ENCODE measurements around the gene GALNT4.
A peak's percentile ranks its signal among the peaks of the same experiment; 100 is the strongest.

Gene GALNT4

GRCh38 chr12:89479982-89480381 is 44.6 kb downstream of the GALNT4 start:
- no peaks in the 10 kb centered on the region for H3K27me3 ChIP-seq (ENCODE audit: insufficient read depth, low read length, poor library complexity, severe bottlenecking)
- H3K9me3 ChIP-seq (ENCODE audit: insufficient read depth, low read depth, low read length), result no peaks in the 10 kb centered on the region
- no peaks in the 10 kb centered on the region for H3K79me2 ChIP-seq (ENCODE audit: insufficient read depth, low read length)
- H3K36me3 ChIP-seq (ENCODE audit: insufficient read depth, low read length), result no peaks in the 10 kb centered on the region; the same call in 1 of the 2 replicates
- no peak overlapping the region for H3K4me3 ChIP-seq (ENCODE audit: low read length, poor library complexity, severe bottlenecking)
- no peaks in the 10 kb centered on the region for H3F3A ChIP-seq (ENCODE audit: low read depth)
- H2AFZ ChIP-seq (ENCODE audit: low read length), result no peak overlapping the region
- H4K20me1 ChIP-seq (ENCODE audit: insufficient read depth, low read length, poor library complexity, severe bottlenecking), result no peaks in the 10 kb centered on the region
- no peak for TF ChIP-seq EZH2phosphoT487 (IDR thresholded peaks at IDR 0.05; ENCODE audit: borderline replicate concordance)
- TF ChIP-seq CTCF (conservative IDR thresholded peaks at IDR 0.05; ENCODE audit: low read length), result no peak
- no peaks in the 10 kb centered on the region for H3K4me1 ChIP-seq (ENCODE audit: insufficient read depth, low read length, poor library complexity, severe bottlenecking)
- no peak overlapping the region for H3K9ac ChIP-seq (ENCODE audit: low read depth, low read length, poor library complexity, severe bottlenecking)
- H3K9me2 ChIP-seq (replicated peaks; ENCODE audit: low read depth, low read length), result no peaks in the 10 kb centered on the region
- H3K4me2 ChIP-seq (ENCODE audit: low read depth, low read length, poor library complexity, severe bottlenecking), result no peak overlapping the region

GRCh38 chr12:89477633-89478279 is 46.8 kb downstream of the GALNT4 start:
- TF ChIP-seq EZH2phosphoT487 (IDR thresholded peaks at IDR 0.05; ENCODE audit: borderline replicate concordance) (no peak), CTCF (conservative IDR thresholded peaks at IDR 0.05; ENCODE audit: low read length) (0 out of 2 replicates have a peak, but pooled peaks have one; percentile 17)
- H3K4me1 ChIP-seq (ENCODE audit: insufficient read depth, low read length, poor library complexity, severe bottlenecking), result no peaks in the 10 kb centered on the region
- H3K9ac ChIP-seq (ENCODE audit: low read depth, low read length, poor library complexity, severe bottlenecking), result no peak overlapping the region
- H2AFZ ChIP-seq (ENCODE audit: low read length), result no peak overlapping the region
- no peaks in the 10 kb centered on the region; the same call in 1 of the 2 replicates for H3K36me3 ChIP-seq (ENCODE audit: insufficient read depth, low read length)
- no peaks in the 10 kb centered on the region for H3K27me3 ChIP-seq (ENCODE audit: insufficient read depth, low read length, poor library complexity, severe bottlenecking)
- no peaks in the 10 kb centered on the region for H3K9me2 ChIP-seq (replicated peaks; ENCODE audit: low read depth, low read length)
- H4K20me1 ChIP-seq (ENCODE audit: insufficient read depth, low read length, poor library complexity, severe bottlenecking), result no peaks in the 10 kb centered on the region
- no peak overlapping the region for H3K4me3 ChIP-seq (ENCODE audit: low read length, poor library complexity, severe bottlenecking)
- no peaks in the 10 kb centered on the region for H3K9me3 ChIP-seq (ENCODE audit: insufficient read depth, low read depth, low read length)
- H3F3A ChIP-seq (ENCODE audit: low read depth), result no peaks in the 10 kb centered on the region
- no peaks in the 10 kb centered on the region for H3K79me2 ChIP-seq (ENCODE audit: insufficient read depth, low read length)
- no peak overlapping the region for H3K4me2 ChIP-seq (ENCODE audit: low read depth, low read length, poor library complexity, severe bottlenecking)

- H3K9me3 ChIP-seq (ENCODE audit: insufficient read depth, low read depth, low read length), result no peaks in the 10 kb centered on the region
- no peaks in the 10 kb centered on the region for H3F3A ChIP-seq (ENCODE audit: low read depth)
- H3K9ac ChIP-seq (ENCODE audit: low read depth, low read length, poor library complexity, severe bottlenecking), result no peak overlapping the region
- no peak overlapping the region for H2AFZ ChIP-seq (ENCODE audit: low read length)
- H3K36me3 ChIP-seq (ENCODE audit: insufficient read depth, low read length), result no peaks in the 10 kb centered on the region; the same call in 1 of the 2 replicates
- H3K9me2 ChIP-seq (replicated peaks; ENCODE audit: low read depth, low read length), result no peaks in the 10 kb centered on the region
- H3K27me3 ChIP-seq (ENCODE audit: insufficient read depth, low read length, poor library complexity, severe bottlenecking), result no peaks in the 10 kb centered on the region
- no peak overlapping the region for H3K4me3 ChIP-seq (ENCODE audit: low read length, poor library complexity, severe bottlenecking)
- H3K4me1 ChIP-seq (ENCODE audit: insufficient read depth, low read length, poor library complexity, severe bottlenecking), result no peaks in the 10 kb centered on the region
- no peaks in the 10 kb centered on the region for H4K20me1 ChIP-seq (ENCODE audit: insufficient read depth, low read length, poor library complexity, severe bottlenecking)
- H3K79me2 ChIP-seq (ENCODE audit: insufficient read depth, low read length), result no peaks in the 10 kb centered on the region
- no peak for TF ChIP-seq EZH2phosphoT487 (IDR thresholded peaks at IDR 0.05; ENCODE audit: borderline replicate concordance)
- TF ChIP-seq CTCF (conservative IDR thresholded peaks at IDR 0.05; ENCODE audit: low read length), result no peak
- H3K4me2 ChIP-seq (ENCODE audit: low read depth, low read length, poor library complexity, severe bottlenecking), result no peak overlapping the region
Observed at GRCh38 chr12:89476904-89477595, 47.5 kb downstream of the GALNT4 start.
